IPS-18a (cell line): Measurements from ENCODE around the gene ASAH2B.

Experiments used
- H3K27ac ChIP-seq: one replicate; pipeline ENCODE4 v1.5.1; 2013; ENCODE audit warnings: low read length
- H3K27me3 ChIP-seq: one replicate; pipeline ENCODE4 v1.6.1; 2013; ENCODE audit warnings: mild to moderate bottlenecking, low read length; ENCODE audit not compliant: control insufficient read depth, insufficient read depth
- H3K36me3 ChIP-seq: one replicate; pipeline ENCODE4 v1.6.1; 2013; ENCODE audit warnings: low read depth, low read length; ENCODE audit not compliant: control insufficient read depth
- H3K4me1 ChIP-seq: one replicate; pipeline ENCODE4 v1.6.1; 2013; ENCODE audit warnings: low read depth, low read length; ENCODE audit not compliant: control insufficient read depth
- H3K4me3 ChIP-seq: one replicate; pipeline ENCODE4 v1.5.1; 2013; ENCODE audit warnings: low read length
- H3K9ac ChIP-seq: one replicate; pipeline ENCODE4 v1.6.1; 2013; ENCODE audit warnings: mild to moderate bottlenecking, low read length, moderate library complexity
- H3K9me3 ChIP-seq: one replicate; pipeline ENCODE4 v1.6.1; 2013; ENCODE audit warnings: low read depth, low read length; ENCODE audit not compliant: control insufficient read depth

The ASAH2B gene

GRCh38 chr10:50805981-50806622, 66.4 kb downstream of the ASAH2B start:
- Histone ChIP-seq H3K4me3 (no peak overlapping the region), H3K9ac (no peak overlapping the region), H3K9me3 (no peaks in the 10 kb centered on the region), H3K4me1 (peaks cover 17% of the 10 kb centered on the region), H3K36me3 (no peaks in the 10 kb centered on the region), H3K27me3 (no peaks in the 10 kb centered on the region), H3K27ac (no peak overlapping the region)

- Histone ChIP-seq H3K9me3 (no peaks in the 10 kb centered on the region), H3K27ac (no peak overlapping the region), H3K4me1 (peaks cover 17% of the 10 kb centered on the region), H3K27me3 (no peaks in the 10 kb centered on the region), H3K9ac (no peak overlapping the region), H3K4me3 (no peak overlapping the region), H3K36me3 (no peaks in the 10 kb centered on the region)
These were observed 68.4 kb downstream of the ASAH2B start for GRCh38 chr10:50807851-50808776.
